ENCODE data around the gene HS3ST4.

DNA sequence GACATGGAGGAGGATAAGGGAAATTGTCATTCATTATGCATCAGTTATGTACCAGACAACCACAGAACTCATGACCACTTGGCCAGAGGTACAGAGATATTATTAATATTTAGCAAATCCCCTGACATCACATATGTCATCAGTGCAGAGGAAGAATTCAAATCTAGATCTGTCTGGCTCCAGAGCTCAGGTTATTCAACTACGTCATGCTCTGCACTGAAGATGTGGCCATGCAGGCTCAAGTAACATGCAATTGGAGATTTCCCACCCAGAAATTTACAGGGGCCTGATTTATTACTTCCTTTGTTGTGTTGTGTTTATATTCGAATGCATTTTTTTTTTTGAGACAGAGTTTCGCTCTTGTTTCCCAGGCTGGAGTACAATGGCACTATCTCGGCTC, 224.3 kb downstream of the HS3ST4 start:
- no peak for TF ChIP-seq CTCF (IDR thresholded peaks at IDR 0.05; ENCODE audit: insufficient read depth, low read depth, low read length)
- no peak for TF ChIP-seq EZH2 (IDR thresholded peaks at IDR 0.05; ENCODE audit: insufficient read depth, low read length)

Data from astrocyte (in vitro differentiated cells and primary cell).